Loucy (cell line): ENCODE measurements around the gene IL12B.

ENCODE experiments used
- H2AFZ ChIP-seq: fragments of 200-600 bp; sonication (generic); 2 replicates; pipeline ENCODE4 v1.6.0; 2016; ENCODE audit warnings: antibody characterized with exemption, mild to moderate bottlenecking, low read length, moderate library complexity
- H3F3A ChIP-seq: fragments of 200-600 bp; 2 replicates; pipeline ENCODE4 v1.6.0; 2016; ENCODE audit warnings: antibody characterized with exemption, low read depth, mild to moderate bottlenecking
- H3K27me3 ChIP-seq: fragments of 200-600 bp; sonication (generic); 2 replicates; pipeline ENCODE4 v1.6.1; 2014; ENCODE audit warnings: low read length, mild to moderate bottlenecking; ENCODE audit not compliant: insufficient read depth, poor library complexity, severe bottlenecking
- H3K36me3 ChIP-seq: fragments of 200-600 bp; sonication (generic); 2 replicates; pipeline ENCODE4 v1.6.1; 2016; ENCODE audit warnings: low read length; ENCODE audit not compliant: insufficient read depth
- H3K4me1 ChIP-seq: fragments of 200-600 bp; sonication (generic); 2 replicates; pipeline ENCODE4 v1.5.1; 2014; ENCODE audit warnings: low read length, mild to moderate bottlenecking; ENCODE audit not compliant: insufficient read depth, poor library complexity, severe bottlenecking
- H3K4me2 ChIP-seq: fragments of 200-600 bp; sonication (generic); 2 replicates; pipeline ENCODE4 v1.6.0; 2014; ENCODE audit warnings: antibody characterized with exemption, low read length, low read depth, mild to moderate bottlenecking; ENCODE audit not compliant: poor library complexity, severe bottlenecking
- H3K4me3 ChIP-seq: fragments of 200-600 bp; sonication (generic); 2 replicates; pipeline ENCODE4 v1.5.1; 2014; ENCODE audit warnings: low read length, mild to moderate bottlenecking, mixed read lengths; ENCODE audit not compliant: poor library complexity, severe bottlenecking
- H3K79me2 ChIP-seq: fragments of 200-600 bp; sonication (generic); 2 replicates; pipeline ENCODE4 v1.6.1; 2014; ENCODE audit warnings: low read length; ENCODE audit not compliant: insufficient read depth
- H3K9ac ChIP-seq: fragments of 200-600 bp; sonication (generic); 2 replicates; pipeline ENCODE4 v1.6.0; 2014; ENCODE audit warnings: mild to moderate bottlenecking, low read depth, low read length, moderate library complexity; ENCODE audit not compliant: poor library complexity, severe bottlenecking
- H3K9me2 ChIP-seq: fragments of 200-600 bp; sonication (generic); replicated peaks from 2 replicates; pipeline ENCODE4 v1.6.1; 2016; ENCODE audit warnings: low read depth, low read length, mixed read lengths
- H3K9me3 ChIP-seq: fragments of 200-600 bp; sonication (generic); 2 replicates; pipeline ENCODE4 v1.6.1; 2014; ENCODE audit warnings: mild to moderate bottlenecking, antibody characterized with exemption, low read length, low read depth; ENCODE audit not compliant: insufficient read depth
- H4K20me1 ChIP-seq: fragments of 200-600 bp; sonication (generic); 2 replicates; pipeline ENCODE4 v1.6.0; 2014; ENCODE audit warnings: antibody characterized with exemption, low read length, mild to moderate bottlenecking; ENCODE audit not compliant: insufficient read depth, poor library complexity, severe bottlenecking
- CTCF ChIP-seq: fragments of 200-600 bp; sonication (generic); conservative IDR thresholded peaks from 2 replicates; pipeline ENCODE4 v1.5.1; 2014; ENCODE audit warnings: mild to moderate bottlenecking, antibody characterized with exemption, low read length
- EZH2phosphoT487 ChIP-seq: fragments of 200-600 bp; IDR thresholded peaks from 2 replicates; pipeline ENCODE4 v1.6.1; 2018; ENCODE audit warnings: antibody characterized with exemption, mild to moderate bottlenecking, moderate library complexity, borderline replicate concordance

The IL12B gene

GRCh38 chr5:159340511-159340910, 10.2 kb upstream of the IL12B start:
- no peaks in the 10 kb centered on the region for H3F3A ChIP-seq
- H3K4me1 ChIP-seq: peaks cover 3% of the 10 kb centered on the region
- no peak overlapping the region for H3K4me2 ChIP-seq
- H2AFZ ChIP-seq: no peak overlapping the region
- H3K9ac ChIP-seq: no peak overlapping the region
- H4K20me1 ChIP-seq: no peaks in the 10 kb centered on the region
- no peaks in the 10 kb centered on the region for H3K9me2 ChIP-seq
- no peak overlapping the region for H3K4me3 ChIP-seq
- no peaks in the 10 kb centered on the region for H3K9me3 ChIP-seq
- no peaks in the 10 kb centered on the region for H3K27me3 ChIP-seq
- TF ChIP-seq EZH2phosphoT487: no peak
- TF ChIP-seq CTCF: no peak
- H3K79me2 ChIP-seq: no peaks in the 10 kb centered on the region
- no peaks in the 10 kb centered on the region for H3K36me3 ChIP-seq

- H3K9ac ChIP-seq: no peak overlapping the region
- no peaks in the 10 kb centered on the region for H3K36me3 ChIP-seq
- H3K79me2 ChIP-seq: no peaks in the 10 kb centered on the region
- H3K4me2 ChIP-seq: no peak overlapping the region
- no peaks in the 10 kb centered on the region for H3K27me3 ChIP-seq
- no peaks in the 10 kb centered on the region for H4K20me1 ChIP-seq
- no peak overlapping the region for H2AFZ ChIP-seq
- H3K4me1 ChIP-seq: peaks cover 3% of the 10 kb centered on the region
- H3F3A ChIP-seq: no peaks in the 10 kb centered on the region
- H3K9me2 ChIP-seq: no peaks in the 10 kb centered on the region
- TF ChIP-seq CTCF: no peak
- no peak for TF ChIP-seq EZH2phosphoT487
- no peaks in the 10 kb centered on the region for H3K9me3 ChIP-seq
- H3K4me3 ChIP-seq: no peak overlapping the region
These were observed 9.2 kb upstream of the IL12B start for GRCh38 chr5:159339460-159339859.

- peaks cover 3% of the 10 kb centered on the region for H3K4me1 ChIP-seq
- H3K79me2 ChIP-seq: no peaks in the 10 kb centered on the region
- H4K20me1 ChIP-seq: no peaks in the 10 kb centered on the region
- no peak overlapping the region for H3K4me2 ChIP-seq
- H3K9me2 ChIP-seq: no peaks in the 10 kb centered on the region
- H3K27me3 ChIP-seq: no peaks in the 10 kb centered on the region
- H3K4me3 ChIP-seq: no peak overlapping the region
- H3K9ac ChIP-seq: no peak overlapping the region
- no peaks in the 10 kb centered on the region for H3K36me3 ChIP-seq
- no peaks in the 10 kb centered on the region for H3K9me3 ChIP-seq
- TF ChIP-seq CTCF: no peak
- H3F3A ChIP-seq: no peaks in the 10 kb centered on the region
- H2AFZ ChIP-seq: no peak overlapping the region
These were observed 7.8 kb upstream of the IL12B start for GRCh38 chr5:159338118-159338517.
